Fibroblast of mammary gland (primary cell): ENCODE data around the gene VMP1.

Source experiments
- DNase-seq: peaks from one replicate; pipeline ENCODE4 v3.0.0-alpha.2; 2010; ENCODE audit warnings: low read depth
- H3K4me3 ChIP-seq: 2 replicates; pipeline ENCODE4 v1.5.1; 2011; ENCODE audit warnings: low read depth, mild to moderate bottlenecking, low read length, moderate library complexity; ENCODE audit not compliant: control insufficient read depth
- TF ChIP-seq, protein P1 (sequence below): conservative IDR thresholded peaks from 2 replicates; pipeline ENCODE4 v1.5.1; 2011; ENCODE audit warnings: low read depth, low read length, inconsistent platforms; ENCODE audit not compliant: control insufficient read depth, insufficient read depth

VMP1 gene

GRCh38 chr17:59675231-59675630, 32.2 kb upstream of the VMP1 start:
- no peak for DNase-seq
- TF ChIP-seq, protein P1, sequence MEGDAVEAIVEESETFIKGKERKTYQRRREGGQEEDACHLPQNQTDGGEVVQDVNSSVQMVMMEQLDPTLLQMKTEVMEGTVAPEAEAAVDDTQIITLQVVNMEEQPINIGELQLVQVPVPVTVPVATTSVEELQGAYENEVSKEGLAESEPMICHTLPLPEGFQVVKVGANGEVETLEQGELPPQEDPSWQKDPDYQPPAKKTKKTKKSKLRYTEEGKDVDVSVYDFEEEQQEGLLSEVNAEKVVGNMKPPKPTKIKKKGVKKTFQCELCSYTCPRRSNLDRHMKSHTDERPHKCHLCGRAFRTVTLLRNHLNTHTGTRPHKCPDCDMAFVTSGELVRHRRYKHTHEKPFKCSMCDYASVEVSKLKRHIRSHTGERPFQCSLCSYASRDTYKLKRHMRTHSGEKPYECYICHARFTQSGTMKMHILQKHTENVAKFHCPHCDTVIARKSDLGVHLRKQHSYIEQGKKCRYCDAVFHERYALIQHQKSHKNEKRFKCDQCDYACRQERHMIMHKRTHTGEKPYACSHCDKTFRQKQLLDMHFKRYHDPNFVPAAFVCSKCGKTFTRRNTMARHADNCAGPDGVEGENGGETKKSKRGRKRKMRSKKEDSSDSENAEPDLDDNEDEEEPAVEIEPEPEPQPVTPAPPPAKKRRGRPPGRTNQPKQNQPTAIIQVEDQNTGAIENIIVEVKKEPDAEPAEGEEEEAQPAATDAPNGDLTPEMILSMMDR = no peak
- no peak overlapping the region for H3K4me3 ChIP-seq

GRCh38 chr17:59676716-59677115, 30.7 kb upstream of the VMP1 start:
- DNase-seq = no peak
- no peak overlapping the region for H3K4me3 ChIP-seq
- TF ChIP-seq, protein P1 = no peak

DNA sequence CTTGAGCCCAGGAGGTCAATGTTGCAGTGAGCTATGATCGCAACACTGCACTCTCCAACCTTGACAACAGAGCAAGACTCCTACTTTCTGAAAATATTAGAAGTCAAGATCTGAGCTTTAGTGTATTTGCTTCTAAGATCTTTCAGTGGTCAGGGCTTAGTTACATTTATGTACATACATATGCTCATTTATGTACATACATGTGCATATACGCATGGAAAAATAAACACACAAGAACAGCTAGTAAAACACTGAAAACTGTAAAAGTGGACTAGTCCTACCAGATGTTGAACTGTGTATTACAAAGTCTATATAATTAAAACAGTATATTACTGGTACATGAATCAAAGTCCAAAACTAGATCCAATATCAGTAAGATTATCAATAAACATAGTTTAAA, 28.5 kb upstream of the VMP1 start:
- TF ChIP-seq, protein P1 = no peak
- DNase-seq = no peak
- H3K4me3 ChIP-seq = no peak overlapping the region

- DNase-seq = peak; percentile 32
- H3K4me3 ChIP-seq = no peak overlapping the region
- TF ChIP-seq, protein P1 = no peak
Measured at GRCh38 chr17:59680314-59680713, 27.1 kb upstream of the VMP1 start.

- DNase-seq = no peak
- no peak overlapping the region for H3K4me3 ChIP-seq
- TF ChIP-seq, protein P1 = no peak
Measured at GRCh38 chr17:59683283-59683682, 24.2 kb upstream of the VMP1 start.

DNA sequence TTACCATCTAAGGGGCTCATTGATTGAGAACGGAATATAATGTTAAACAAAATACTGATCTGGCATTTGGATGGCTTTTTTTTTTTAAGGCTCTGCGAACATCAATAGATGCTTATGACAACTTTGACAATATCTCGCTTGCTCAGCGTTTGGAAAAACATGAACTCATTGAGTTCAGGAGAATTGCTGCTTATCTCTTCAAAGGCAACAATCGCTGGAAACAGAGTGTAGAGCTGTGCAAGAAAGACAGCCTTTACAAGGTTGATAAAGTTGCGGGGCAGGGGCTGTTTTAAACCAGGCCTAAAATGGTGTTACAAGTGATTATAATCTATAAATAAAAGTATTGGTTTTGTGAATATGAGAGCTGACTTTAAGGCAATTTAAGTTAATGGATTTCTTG, 22.5 kb upstream of the VMP1 start:
- TF ChIP-seq, protein P1 = no peak
- no peak for DNase-seq
- H3K4me3 ChIP-seq = no peak overlapping the region

DNA sequence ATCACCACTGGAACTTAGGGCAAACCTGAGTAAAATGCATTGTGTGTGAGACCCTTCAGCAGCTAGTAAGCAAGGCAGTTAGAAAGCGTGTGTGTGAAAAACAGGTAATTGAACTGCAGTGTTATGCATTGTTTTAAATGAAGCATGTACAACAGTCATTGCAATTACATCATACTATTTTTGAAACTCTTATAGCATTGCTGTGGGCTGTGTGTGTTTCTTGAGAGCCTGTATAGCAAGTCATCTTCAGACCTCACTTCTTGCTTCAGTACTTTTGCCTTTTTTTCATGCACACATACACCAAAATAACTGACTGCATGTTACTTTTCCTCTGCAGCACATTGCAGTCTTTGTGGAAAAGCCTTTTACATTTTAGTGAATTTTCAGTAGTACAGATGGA, 19.4 kb upstream of the VMP1 start:
- DNase-seq = no peak
- TF ChIP-seq, protein P1 = no peak
- no peak overlapping the region for H3K4me3 ChIP-seq
